ENCODE data around the gene TCF3.

DNA sequence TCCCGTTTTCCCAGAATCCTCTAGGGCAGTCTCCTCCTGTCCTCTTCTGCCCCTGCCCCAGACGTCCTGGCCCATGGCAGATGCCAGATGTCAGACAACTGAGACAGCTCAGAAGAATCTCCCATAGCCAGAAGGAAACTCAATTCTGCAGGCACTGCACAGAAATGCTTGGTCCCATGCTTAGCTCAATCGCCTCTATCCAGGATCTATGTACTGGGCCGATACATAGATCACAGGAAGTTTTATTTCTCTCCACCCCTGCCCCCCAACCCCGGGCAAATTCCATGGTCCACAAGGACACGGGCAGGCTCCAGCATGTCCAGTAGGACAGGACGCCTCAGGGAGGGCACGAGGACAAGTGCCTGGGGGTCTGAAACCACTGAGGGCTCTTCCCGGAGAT is 64.5 kb downstream of the TCF3 start:
- TF ChIP-seq, protein P1, sequence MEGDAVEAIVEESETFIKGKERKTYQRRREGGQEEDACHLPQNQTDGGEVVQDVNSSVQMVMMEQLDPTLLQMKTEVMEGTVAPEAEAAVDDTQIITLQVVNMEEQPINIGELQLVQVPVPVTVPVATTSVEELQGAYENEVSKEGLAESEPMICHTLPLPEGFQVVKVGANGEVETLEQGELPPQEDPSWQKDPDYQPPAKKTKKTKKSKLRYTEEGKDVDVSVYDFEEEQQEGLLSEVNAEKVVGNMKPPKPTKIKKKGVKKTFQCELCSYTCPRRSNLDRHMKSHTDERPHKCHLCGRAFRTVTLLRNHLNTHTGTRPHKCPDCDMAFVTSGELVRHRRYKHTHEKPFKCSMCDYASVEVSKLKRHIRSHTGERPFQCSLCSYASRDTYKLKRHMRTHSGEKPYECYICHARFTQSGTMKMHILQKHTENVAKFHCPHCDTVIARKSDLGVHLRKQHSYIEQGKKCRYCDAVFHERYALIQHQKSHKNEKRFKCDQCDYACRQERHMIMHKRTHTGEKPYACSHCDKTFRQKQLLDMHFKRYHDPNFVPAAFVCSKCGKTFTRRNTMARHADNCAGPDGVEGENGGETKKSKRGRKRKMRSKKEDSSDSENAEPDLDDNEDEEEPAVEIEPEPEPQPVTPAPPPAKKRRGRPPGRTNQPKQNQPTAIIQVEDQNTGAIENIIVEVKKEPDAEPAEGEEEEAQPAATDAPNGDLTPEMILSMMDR (conservative IDR thresholded peaks at IDR 0.05; ENCODE audit: low read length) = no peak
- TF ChIP-seq EZH2phosphoT487 (IDR thresholded peaks at IDR 0.05; ENCODE audit: borderline replicate concordance, low read depth, low read length) = no peak
